Superior temporal gyrus (tissue), 1 donor: ENCODE results near the gene WRAP73.

ENCODE experiments used
- DNase-seq: peaks from one replicate; pipeline ENCODE4 v3.0.0-alpha.2; 2016; ENCODE audit errors: extremely low spot score

WRAP73 gene

GRCh38 chr1:3681898-3682806, 32.2 kb upstream of the WRAP73 start:
- DNase-seq: no peak

DNA sequence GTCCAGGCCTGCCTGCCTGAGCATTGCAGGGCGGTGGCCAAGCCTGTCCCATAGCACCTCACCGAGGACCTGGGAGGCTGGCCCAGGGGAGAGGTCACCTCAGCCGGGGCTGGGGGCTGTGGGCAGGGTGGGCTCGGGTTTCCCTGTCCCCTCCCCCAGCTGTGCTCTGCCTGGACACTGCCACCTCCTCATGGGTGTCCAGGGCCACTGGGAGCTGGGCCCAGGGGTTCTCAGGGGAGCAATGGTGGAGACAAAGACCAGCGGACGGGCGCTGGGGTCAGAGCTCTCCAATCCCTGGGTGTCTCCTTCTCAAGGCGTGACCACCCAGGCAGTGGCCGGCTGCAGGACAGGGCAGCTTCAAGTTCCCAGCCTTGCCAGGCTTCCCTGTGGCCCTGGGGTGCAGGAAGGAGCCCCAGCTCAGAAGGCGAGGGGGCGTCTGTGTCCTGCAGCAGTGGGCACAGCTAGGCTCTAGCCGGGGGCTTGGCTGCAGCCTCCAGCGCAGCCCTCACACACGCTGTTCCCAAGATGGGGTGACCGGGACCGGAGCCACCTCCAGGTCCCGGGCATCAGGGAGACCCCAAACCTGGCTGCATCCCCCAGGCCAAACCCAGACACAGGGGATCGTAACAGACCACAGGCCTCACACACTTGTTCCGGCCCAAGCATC, 31.5 kb upstream of the WRAP73 start:
- no peak for DNase-seq

DNA sequence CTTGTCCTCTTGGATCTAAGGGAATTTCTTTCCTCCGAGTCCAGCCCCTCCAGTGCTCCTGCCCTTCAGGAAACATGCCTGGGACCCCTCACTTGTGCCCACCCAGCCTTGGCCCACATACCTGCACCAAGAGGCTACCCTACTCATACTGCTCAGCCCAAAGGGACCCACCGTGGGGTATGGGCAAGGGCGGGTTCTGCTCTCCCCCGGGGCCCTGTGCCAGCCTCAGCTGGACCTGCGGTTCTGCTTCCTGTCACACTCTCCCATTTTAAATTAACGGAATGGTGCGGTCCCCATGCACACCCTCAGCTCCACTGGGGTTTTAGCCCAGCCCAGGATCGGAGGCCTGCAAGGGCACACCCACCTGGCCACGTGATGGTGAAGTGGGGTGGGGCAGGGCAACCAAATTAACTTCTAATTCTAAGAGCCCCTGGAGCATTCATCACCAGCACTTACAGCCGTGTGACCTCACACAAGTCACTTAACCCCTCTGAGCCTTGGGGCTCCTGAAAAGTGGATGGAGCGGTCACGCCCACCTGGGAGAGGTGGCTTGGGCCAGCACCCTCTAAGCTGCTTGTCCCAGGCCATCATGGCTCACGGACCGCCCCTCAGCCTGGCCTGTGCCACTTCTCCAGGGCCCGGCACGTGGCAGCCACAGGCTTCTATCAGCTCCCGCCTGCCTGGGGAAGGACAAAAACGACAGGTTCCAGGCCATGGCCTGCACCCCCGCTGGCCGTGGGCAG, 30.8 kb upstream of the WRAP73 start:
- DNase-seq: no peak

- DNase-seq: no peak
These were observed 30.0 kb upstream of the WRAP73 start for GRCh38 chr1:3679799-3680453.

- no peak for DNase-seq
These were observed 29.2 kb upstream of the WRAP73 start for GRCh38 chr1:3679098-3679555.

GRCh38 chr1:3678361-3679097, 28.6 kb upstream of the WRAP73 start:
- no peak for DNase-seq

- DNase-seq: no peak
These were observed 27.6 kb upstream of the WRAP73 start for GRCh38 chr1:3677484-3677883.

DNA sequence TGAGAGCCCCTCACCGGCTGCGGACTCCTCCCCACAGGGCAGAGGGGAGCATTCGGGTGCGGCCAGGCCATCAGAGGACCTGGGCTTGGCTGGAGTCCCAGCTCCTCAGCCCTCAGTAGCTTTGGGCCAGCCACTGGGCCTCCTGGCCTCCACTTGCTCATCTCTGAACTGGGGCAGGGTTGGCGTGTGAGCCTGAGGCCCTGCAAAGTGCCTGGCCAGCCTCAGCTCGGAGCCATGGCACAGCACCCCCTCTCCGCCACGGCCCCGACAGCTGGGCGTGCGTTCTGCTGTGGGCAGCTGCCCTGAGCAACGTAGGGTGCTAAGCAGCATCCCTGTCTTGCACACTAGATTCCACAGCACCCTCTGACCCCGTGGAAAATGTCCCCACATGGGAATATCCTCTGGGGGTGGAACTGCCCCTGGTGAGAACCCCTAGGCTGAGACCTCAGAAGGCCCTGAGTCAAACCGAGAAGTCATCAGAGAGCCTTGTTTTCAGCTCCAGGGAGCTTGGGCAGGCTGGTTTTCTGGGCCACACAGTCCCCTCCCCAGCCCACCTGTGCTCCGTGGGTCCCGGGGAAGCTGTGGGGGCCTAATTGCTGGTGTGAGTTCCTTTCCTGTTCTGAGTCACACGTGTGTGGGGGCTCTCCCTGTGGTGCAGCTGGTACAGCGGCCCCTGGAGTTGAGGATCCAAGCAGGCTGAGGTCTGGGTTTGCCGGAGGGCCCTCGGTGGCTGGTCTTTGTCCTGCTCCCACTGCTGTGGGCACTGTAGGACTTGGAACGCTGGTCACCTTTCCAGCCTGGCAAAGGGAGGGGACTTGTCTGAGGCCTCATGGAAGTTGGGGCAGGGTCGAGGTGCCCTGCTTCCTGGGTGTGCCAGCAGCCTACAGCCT, 26.9 kb upstream of the WRAP73 start:
- DNase-seq: no peak

DNA sequence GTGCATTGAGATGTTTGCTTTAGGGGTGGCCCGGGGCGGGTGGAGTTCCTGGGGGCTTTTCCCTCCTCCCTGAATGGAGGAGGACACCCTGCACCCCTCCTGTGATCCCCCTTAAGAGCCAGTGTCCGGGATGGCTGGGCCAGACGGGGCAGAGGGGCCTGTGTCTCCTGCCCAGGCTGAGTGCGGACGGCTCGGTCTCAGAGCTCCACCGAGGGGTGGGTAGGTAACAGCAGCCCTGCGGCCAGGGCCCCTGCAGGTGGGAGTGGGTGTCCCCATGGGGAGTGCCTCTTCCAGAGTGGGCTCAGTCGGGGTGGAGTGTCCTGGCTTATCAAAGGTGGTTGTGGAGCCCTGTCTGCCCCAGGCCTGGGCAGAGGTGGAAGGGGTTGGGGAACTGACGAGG, 25.5 kb upstream of the WRAP73 start:
- no peak for DNase-seq

DNA sequence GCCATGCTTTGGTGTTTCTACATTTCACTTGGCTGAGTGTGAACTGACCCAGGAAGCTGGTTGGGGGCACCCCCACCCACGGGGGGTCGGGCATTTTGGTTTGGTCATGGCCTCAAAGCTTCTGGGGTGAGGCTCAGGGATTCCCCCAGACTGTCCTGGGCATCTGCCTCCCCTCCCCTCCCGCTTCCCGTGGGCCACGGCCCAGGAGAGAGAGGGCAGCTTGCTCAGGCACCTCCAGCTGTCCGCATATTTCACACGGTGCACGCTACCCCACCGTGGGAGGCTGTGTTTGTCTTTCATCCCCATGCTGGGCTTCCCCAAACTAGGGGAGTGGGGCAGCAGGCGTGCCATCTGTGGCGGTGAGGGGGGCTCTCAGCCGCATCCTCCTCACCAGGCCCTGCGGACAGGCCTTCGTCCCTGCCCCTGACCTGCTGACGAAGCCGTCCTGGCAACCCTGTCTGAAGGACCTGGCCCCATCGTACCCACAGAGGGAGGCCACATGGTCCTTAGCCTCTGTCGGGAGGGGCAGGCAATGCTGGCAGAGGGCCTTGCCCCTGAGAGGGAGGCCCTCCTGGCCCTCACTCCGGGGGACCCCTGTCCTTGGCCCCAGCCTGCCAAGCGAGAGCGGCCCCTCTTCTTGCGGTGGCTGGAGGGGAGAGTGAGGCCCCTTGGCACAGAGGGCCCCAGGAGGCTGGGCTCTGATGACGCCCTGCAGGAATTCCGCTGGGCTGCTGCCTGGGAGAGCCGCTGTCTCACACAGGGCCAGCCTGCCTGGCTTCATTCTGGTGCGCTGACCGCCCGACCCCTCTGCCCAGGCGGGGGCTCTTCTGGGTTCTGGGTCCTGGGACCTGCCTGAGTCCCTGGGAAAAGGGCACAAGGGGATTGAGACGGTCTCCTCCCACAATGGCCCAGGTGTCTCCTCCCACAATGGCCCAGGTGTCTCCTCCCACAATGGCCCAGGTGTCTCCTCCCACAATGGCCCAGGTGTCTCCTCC, 24.5 kb upstream of the WRAP73 start:
- DNase-seq: no peak

GRCh38 chr1:3673381-3674099, 23.6 kb upstream of the WRAP73 start:
- no peak for DNase-seq

GRCh38 chr1:3672971-3673361, 23.1 kb upstream of the WRAP73 start:
- no peak for DNase-seq

GRCh38 chr1:3672231-3672970, 22.5 kb upstream of the WRAP73 start:
- no peak for DNase-seq

- no peak for DNase-seq
These were observed 21.7 kb upstream of the WRAP73 start for GRCh38 chr1:3671371-3672180.

GRCh38 chr1:3670823-3671265, 20.9 kb upstream of the WRAP73 start:
- DNase-seq: no peak

DNA sequence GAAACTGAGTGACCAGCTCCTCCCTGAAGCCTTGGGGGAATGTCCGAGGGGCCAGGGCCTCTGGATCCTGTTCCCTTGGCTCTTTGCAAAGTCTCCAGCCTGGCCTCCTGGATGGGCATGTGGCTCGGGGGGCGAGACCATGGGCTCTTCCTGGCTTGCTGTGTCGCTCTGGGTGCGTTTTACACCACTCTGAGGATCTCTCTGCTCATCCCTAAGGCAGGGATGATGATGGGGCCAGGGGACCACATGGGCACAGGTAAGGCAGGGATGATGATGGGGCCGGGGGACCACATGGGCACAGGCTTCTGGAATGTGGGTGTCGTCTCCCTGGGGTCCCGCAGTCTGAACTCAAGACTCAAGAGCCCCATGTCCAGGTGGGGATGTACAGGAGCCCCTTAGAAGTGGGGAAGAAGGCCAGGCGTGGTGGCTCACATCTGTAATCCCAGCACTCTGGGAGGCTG, 20.1 kb upstream of the WRAP73 start:
- no peak for DNase-seq
